Mononuclear cell (primary cell): ENCODE data around the gene ARHGAP26. TPM values are rescaled to one million over a fixed set of nuclear protein-coding genes. Genes with fewer than 3 reads are reported as not detected.

ENCODE experiments used
- H3K27me3 ChIP-seq: 2 replicates; pipeline ENCODE4 v1.6.0; 2011; ENCODE audit warnings: low read length, control low read depth; ENCODE audit not compliant: insufficient read depth
- H3K4me1 ChIP-seq: 2 replicates; pipeline ENCODE4 v1.5.1; 2011; ENCODE audit warnings: mild to moderate bottlenecking, low read length, control low read depth; ENCODE audit not compliant: insufficient read depth
- H3K4me3 ChIP-seq: 2 replicates; pipeline ENCODE4 v1.5.1; 2011; ENCODE audit warnings: mild to moderate bottlenecking, low read length, moderate library complexity
- H3K9me3 ChIP-seq: 2 replicates; pipeline ENCODE4 v1.5.1; 2011; ENCODE audit warnings: low read depth, mild to moderate bottlenecking, control low read depth, low read length
- total RNA-seq: library from RNA; depleted of rRNA; stranded (reverse); fragments of >200 nt; gene quantifications from one replicate; pipeline ENCODE4 v1.2.3, GENCODE V29; 2012

The ARHGAP26 gene
- total RNA-seq, 1 donor: 53.6 TPM

DNA sequence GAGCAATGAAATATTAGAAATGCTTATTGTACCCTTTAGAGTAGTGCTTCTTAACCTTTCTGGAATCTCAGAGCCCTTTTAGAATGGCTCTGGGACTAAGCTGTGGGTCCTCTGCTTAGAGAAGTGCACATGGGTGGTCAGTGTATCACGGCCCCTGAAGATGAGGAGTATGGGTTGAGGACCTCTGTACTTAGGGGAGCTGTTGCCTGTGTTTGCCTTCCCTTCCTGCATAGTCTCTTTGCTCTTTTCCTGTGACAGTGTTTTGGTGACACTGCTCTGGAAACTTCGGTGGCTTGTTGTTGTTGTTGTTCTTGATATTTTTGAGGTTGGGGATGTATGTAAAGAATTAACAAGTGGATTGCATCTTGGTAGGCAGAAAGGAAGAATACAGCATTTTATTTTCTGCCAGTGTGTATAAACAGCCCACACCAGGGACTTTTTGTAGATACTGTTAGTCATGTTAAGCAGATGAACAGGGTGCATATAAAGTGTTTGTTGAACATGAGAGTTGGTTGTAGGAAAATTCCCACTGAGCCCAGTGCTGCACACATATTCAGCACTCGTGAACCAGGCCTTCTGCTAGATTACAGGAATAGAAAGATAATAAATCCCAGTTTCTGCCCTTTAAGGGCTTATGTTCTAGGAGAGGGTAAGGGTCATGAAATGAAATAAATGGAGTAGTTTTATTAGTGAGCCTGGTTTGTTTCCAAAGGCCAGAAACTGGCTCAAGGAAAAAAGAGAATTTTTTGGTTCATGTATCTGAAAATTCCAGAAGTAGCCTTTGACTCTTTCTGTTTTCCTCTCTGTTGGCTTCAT is 199.7 kb downstream of the ARHGAP26 start:
- Histone ChIP-seq H3K9me3 (no peaks in the 10 kb centered on the region), H3K4me3 (no peak overlapping the region), H3K4me1 (peaks cover 46% of the 10 kb centered on the region), H3K27me3 (no peaks in the 10 kb centered on the region)

DNA sequence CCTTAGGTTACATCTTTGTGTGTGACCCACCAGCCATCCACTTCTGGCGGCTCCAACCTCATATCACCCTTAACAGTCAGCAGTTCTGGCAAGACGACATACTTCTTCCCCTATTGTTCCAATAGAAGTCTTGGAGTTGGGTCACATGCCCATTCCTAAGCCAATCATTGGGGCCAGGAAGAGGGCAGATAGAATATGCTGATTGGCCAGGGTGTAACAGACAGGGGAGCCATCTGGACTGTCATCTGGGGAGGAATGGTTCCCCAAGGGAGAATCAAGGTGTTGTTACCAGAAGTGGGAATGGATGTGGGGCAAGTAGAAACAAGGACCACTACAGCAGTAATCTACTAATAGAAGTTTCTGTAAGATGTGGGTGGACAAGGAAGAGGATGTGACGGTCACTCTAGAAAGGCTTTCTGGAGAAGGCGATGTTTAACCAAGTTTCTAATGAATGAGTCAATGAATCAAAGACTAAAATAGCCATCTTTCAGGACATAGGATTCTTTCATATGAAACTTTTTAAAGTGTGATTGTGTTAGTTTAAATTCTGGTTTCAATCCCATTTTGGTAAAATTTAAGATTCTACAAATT is 200.4 kb downstream of the ARHGAP26 start:
- Histone ChIP-seq H3K4me1 (peaks cover 50% of the 10 kb centered on the region), H3K4me3 (no peak overlapping the region), H3K9me3 (no peaks in the 10 kb centered on the region), H3K27me3 (no peaks in the 10 kb centered on the region)

DNA sequence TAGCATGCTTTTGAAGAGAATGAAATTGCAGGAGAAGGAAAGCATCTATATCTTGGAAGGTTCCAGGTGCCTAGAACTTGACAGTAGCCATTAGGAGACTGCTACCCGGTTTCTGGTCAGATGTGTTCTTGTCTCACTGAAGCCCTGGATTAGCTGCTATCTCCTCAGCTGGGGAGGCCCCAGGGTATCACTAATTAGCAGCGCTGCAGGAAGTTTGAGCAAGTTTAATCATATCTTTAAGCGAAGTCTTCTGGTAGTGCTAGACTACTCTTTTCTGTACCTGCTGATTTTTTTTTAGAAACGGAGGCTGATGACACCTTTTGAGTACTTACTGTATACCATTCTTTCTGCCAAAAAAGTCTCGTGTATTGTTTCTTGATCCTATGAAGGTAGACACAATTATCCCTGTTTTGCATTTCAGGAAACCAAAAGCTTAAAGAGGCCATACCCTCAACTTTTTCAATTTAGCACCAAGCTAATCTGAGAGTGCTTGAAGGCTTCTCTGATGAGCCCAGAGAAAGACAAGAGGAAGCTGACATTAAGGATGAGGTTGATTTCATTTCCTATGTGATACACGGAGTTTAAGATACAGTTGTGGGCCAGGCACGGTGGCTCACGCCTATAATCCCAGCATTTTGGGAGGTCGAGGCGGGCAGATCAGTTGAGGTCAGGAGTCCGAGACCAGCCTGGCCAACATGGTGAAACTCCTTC is 201.3 kb downstream of the ARHGAP26 start:
- Histone ChIP-seq H3K4me3 (no peak overlapping the region), H3K4me1 (peaks cover 57% of the 10 kb centered on the region), H3K27me3 (no peaks in the 10 kb centered on the region), H3K9me3 (no peaks in the 10 kb centered on the region)

DNA sequence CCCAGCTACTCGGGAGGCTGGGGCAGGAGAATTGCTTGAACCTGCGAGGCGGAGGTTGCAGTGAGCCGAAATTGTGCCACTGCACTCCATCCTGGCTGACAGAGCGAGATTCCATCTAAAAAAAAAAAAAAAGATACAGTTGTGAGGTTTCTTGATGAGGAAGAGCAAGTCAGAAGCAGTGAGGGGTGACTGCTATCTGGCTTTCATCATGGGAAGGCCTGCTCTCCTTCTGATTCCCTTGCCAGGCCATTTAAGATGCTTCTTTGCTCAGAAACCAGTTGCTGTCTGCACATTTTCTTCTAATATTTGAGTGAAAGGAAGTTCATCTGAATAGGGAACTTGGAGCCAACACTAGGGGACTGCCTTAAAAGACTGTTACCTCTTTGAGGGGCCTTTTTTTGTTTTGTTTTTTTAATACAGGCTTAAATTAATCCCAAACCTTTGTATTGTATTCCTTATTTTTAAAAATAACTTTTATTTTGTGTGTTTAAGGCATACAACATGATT is 201.9 kb downstream of the ARHGAP26 start:
- Histone ChIP-seq H3K9me3 (no peaks in the 10 kb centered on the region), H3K27me3 (no peaks in the 10 kb centered on the region), H3K4me3 (no peak overlapping the region), H3K4me1 (peaks cover 64% of the 10 kb centered on the region)

DNA sequence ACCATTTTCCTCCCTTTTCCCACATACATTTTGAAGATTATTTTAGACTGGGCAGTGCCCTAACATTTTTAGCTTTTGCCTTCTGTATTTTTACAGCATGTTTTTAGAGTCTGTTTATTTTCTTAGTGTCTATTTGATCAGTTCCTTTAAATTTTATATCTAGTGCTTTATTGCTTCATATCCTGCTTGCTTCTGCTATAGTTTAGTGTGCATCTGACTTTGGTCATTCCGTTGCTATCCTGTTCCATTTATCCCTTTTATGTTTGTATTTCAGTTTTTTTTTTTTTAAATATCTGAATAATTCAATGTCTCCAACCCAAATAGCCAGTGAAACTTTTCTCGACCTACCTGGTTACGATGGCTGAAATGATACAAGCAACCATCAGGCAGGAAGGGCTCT is 203.8 kb downstream of the ARHGAP26 start:
- Histone ChIP-seq H3K27me3 (no peaks in the 10 kb centered on the region), H3K9me3 (no peaks in the 10 kb centered on the region), H3K4me1 (peaks cover 82% of the 10 kb centered on the region), H3K4me3 (no peak overlapping the region)

GRCh38 chr5:142974409-142974808 is 204.2 kb downstream of the ARHGAP26 start:
- H3K4me3 ChIP-seq: no peak overlapping the region
- no peaks in the 10 kb centered on the region for H3K9me3 ChIP-seq
- peaks cover 87% of the 10 kb centered on the region for H3K4me1 ChIP-seq
- no peaks in the 10 kb centered on the region for H3K27me3 ChIP-seq

GRCh38 chr5:142976861-142977260 is 206.7 kb downstream of the ARHGAP26 start:
- H3K27me3 ChIP-seq: no peaks in the 10 kb centered on the region
- H3K4me3 ChIP-seq: no peak overlapping the region
- no peaks in the 10 kb centered on the region for H3K9me3 ChIP-seq
- H3K4me1 ChIP-seq: peaks cover 89% of the 10 kb centered on the region

GRCh38 chr5:142977363-142978051 is 207.3 kb downstream of the ARHGAP26 start:
- Histone ChIP-seq H3K4me3 (no peak overlapping the region), H3K9me3 (no peaks in the 10 kb centered on the region), H3K27me3 (no peaks in the 10 kb centered on the region), H3K4me1 (peaks cover 89% of the 10 kb centered on the region)

GRCh38 chr5:142978252-142978651 is 208.1 kb downstream of the ARHGAP26 start:
- Histone ChIP-seq H3K4me3 (no peak overlapping the region), H3K9me3 (no peaks in the 10 kb centered on the region), H3K27me3 (no peaks in the 10 kb centered on the region), H3K4me1 (peaks cover 91% of the 10 kb centered on the region)

GRCh38 chr5:142978726-142979125 is 208.5 kb downstream of the ARHGAP26 start:
- no peaks in the 10 kb centered on the region for H3K27me3 ChIP-seq
- peaks cover 90% of the 10 kb centered on the region for H3K4me1 ChIP-seq
- H3K9me3 ChIP-seq: no peaks in the 10 kb centered on the region
- H3K4me3 ChIP-seq: no peak overlapping the region

GRCh38 chr5:142979636-142980035 is 209.5 kb downstream of the ARHGAP26 start:
- Histone ChIP-seq H3K4me3 (no peak overlapping the region), H3K27me3 (no peaks in the 10 kb centered on the region), H3K9me3 (no peaks in the 10 kb centered on the region), H3K4me1 (peaks cover 87% of the 10 kb centered on the region)

- no peak overlapping the region for H3K4me3 ChIP-seq
- peaks cover 73% of the 10 kb centered on the region for H3K4me1 ChIP-seq
- no peaks in the 10 kb centered on the region for H3K27me3 ChIP-seq
- H3K9me3 ChIP-seq: no peaks in the 10 kb centered on the region
Measured at GRCh38 chr5:142981475-142981874, 211.3 kb downstream of the ARHGAP26 start.

- Histone ChIP-seq H3K9me3 (no peaks in the 10 kb centered on the region), H3K27me3 (no peaks in the 10 kb centered on the region), H3K4me1 (peaks cover 66% of the 10 kb centered on the region), H3K4me3 (no peak overlapping the region)
Measured at GRCh38 chr5:142981886-142982820, 212.0 kb downstream of the ARHGAP26 start.

DNA sequence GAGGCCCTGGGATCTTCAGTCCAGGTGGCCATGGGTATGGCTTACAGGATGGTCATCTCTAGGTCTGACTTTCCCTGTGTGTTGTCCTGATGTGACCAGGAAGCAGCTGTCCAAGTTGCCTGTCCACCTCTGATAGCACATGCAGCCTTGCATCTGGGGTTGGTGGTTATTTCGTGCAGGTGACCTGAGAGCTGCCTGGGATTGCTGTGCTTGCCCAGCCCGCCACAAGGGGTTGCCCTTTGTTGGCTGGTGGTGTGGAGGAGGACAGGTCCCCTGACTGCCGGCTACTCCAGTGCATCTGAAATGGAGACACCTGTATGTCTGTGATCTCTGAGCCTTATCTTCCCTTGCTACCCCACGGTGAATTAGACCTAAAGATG is 212.6 kb downstream of the ARHGAP26 start:
- no peak overlapping the region for H3K4me3 ChIP-seq
- no peaks in the 10 kb centered on the region for H3K9me3 ChIP-seq
- H3K4me1 ChIP-seq: peaks cover 60% of the 10 kb centered on the region
- no peaks in the 10 kb centered on the region for H3K27me3 ChIP-seq
